ENCODE data around the gene C1orf94.
"Not testable (repeated sequence)": the region's sequence is repeated elsewhere in the genome, so short reads cannot be mapped to it uniquely, and the experiment has no call there.

Gene C1orf94

DNA sequence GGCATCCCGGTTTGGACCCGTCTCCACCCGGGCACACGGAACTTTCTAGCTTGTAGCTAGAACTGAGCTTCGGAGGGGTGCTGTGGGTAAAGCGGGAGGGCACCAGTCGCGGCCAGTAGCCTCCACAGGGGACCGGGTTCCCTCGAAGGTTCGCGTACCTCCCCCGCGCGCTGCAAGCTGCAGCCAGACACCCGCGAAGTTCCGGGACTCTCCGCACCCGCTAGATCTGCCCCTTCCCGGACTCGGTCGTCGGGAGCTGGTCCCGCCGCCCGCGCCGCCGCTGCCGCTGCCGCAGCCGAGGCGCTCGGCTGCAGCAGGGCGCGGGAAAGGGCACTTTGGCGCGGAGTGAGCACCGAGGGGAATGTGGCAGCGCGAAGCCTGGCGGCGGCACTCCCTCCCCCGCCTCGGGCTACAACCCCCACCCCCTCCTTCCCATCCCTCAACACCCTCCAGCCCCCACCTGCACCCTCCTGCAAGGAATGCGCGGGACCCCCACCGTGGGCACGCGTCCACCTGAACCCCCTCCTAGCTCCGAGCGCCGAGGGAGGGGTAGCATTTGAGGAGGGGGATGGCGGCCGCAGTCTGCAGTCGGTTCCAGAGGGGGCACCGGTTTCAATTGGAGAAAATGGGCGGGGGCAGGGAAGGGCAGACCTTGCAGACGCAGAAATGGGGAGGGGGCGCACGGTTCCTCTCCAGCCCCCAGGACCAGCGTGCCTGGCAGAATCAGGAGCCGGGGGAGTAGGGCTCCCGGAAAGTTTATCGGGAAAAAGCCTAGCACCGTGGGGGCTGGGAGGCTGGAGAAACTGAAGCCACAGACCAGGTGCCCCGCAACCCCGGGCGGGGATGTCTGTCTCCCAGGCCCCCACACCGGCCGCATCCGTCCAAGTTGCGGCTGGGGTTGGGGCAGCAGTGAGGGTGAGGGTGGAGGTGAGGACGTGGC lies 12.6 kb upstream of the C1orf94 start:
- DNase-seq (ENCODE audit: low read depth in 1 of 2, low spot score in 1 of 2): no peak

DNA sequence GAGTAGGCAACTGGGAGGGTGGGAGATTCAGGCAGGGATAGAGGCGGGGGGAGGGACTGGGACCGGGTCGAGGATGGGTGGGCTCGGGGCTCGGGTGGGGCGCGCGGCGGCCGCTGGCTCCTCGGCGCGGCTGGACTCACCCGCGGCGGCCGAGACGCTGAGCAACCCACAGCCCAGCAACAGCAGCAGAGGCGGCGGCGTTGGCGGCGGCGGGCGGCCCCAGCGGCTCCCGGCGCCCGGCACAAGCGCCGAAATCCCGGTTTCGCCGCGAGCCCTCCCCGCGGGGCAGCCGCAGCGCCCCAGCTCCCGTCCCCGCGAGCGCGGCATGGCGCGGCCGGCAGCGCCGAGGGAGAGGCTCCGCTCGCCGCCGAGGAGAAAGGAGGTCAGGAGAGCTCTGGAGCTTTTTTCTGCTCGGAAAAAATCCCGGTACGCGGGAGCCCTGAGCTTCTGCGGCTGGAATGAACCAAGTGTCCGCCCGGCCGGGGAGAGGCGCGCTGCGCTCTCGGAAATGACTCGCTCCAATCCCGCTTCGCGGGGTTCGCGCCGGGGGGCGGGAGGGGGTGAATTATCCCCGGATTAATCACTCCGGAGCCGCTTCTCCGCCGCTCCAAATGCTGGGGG lies 11.8 kb upstream of the C1orf94 start, which contains the start of gene CSMD2:
TSS of gene CSMD2 (minus strand) at position 460 of the 621 bp plus-strand sequence. CDS start at position 327, 133 bp downstream.
- no peak for DNase-seq (ENCODE audit: low read depth in 1 of 2, low spot score in 1 of 2)

DNA sequence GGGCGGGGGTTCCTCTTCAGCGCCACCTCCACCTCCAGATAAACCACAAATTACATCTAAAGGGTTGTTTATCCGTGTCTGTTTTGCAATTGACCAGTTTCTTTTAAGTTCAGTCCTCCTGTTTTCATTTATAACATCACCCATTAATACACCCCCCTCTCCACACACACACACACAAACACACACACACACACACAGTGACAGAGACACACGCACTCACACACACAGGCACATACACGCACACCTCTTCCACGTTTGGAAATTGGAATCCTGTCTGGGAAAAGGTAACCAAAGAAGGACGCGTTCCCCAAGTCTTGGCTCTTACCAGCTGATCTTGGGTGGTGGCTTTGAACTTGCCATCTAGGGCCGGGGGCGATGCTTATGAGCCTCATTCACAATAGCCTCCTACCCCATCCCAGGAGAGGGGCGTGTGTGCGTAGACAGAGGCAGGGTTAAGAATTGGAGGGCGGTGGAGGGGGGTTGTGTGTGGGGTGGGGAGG lies 11.2 kb upstream of the C1orf94 start:
- no peak for DNase-seq (ENCODE audit: low read depth in 1 of 2, low spot score in 1 of 2)

DNA sequence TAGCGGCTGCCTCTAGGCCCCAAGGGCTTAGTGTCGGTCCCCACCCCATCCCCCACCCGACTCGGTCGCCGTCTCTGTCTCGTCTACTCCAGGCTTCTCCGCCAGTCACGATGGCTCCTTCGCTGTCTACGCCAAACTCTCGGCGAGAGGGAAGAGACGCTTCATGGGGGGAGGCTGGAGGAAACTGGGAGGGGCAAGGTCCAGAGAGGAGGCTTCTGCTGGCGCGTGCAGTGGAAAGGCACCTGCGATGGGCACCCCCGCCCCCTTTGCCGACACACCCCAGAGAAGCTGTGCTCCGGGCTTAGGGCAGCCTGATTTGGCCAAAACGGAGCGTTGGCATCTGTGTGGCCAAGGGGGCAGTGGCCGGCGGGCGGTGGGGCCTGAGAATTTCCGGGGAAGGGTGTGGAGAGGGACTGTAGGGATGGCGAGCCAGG lies 10.5 kb upstream of the C1orf94 start:
- no peak for DNase-seq (ENCODE audit: low read depth in 1 of 2, low spot score in 1 of 2)

DNA sequence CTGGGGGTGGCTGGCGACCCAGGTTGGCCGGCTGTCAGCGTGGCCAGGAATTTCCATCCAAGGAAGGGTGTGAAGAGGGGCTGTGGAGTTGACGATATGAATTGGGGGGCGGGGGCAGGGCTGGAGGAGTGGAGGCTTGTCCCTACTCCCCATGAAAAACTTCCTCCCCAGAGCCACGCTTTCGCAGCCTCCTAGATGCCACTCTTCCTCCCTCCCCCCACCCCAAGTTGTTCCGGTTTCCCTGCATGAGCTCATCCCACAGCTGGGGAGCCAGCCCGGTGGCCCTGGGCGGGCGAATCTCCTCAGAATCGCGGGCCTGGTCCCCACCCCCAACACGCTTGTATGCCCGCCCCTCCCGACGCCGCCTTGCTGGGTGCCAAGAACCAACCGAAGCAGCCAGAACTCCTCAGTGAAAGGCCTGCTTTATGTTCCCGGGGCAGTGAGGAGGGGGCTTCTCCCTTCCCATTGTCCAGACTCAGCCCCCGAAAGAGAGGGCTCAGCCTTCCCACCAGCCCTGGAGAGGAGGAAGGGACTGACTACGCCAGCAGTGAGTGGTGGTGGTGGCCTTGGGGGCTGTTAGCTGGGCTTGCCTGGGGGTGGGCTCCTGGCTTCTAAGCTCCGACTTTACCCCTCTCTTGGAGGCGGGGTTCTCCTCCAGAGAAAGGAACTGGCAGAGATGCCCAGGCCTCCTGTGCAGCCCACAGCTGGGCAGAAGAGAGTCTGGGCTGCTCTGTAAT lies 9.9 kb upstream of the C1orf94 start:
- DNase-seq (ENCODE audit: low read depth in 1 of 2, low spot score in 1 of 2): no peak

DNA sequence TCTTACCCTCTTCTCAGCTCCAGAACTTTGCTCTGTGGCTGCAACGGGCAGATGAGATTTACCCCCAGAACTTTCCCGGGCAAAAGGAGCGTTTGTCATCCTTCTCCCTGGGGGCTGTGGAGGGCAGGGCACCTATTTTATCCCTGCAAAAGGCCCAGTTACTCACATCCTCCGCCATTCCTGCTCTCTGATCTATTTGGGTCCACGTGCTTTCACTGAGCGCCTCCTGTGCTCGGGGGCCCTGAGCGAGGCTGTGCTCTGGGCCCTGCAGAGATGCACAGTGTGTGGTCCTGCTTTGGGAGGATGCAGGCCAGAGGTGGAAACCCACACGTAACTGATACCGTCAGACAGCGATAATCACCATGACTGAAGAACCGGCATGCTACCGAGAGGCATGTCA lies 9.3 kb upstream of the C1orf94 start:
- no peak for DNase-seq (ENCODE audit: low read depth in 1 of 2, low spot score in 1 of 2)

DNA sequence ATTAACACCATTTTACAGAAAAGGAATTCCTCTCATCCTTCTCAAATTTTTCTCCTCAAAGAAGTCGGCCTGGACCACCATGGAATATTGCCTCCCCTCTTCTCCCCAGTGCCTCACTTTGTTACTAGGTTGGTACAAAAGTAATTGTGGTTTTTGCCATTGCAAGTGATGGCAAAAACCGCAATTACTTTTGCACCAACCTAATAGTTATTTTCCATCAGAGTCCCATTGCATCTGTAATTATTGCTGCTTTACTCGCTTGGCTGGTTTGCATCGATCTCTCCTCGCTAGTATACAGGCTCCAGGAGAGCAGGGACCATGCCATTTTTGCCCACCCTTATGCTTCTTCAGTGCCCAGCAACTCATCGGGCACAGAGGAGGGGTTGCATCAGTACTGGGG lies 963 bp upstream of the C1orf94 start:
- DNase-seq (ENCODE audit: low read depth in 1 of 2, low spot score in 1 of 2): no peak

DNA sequence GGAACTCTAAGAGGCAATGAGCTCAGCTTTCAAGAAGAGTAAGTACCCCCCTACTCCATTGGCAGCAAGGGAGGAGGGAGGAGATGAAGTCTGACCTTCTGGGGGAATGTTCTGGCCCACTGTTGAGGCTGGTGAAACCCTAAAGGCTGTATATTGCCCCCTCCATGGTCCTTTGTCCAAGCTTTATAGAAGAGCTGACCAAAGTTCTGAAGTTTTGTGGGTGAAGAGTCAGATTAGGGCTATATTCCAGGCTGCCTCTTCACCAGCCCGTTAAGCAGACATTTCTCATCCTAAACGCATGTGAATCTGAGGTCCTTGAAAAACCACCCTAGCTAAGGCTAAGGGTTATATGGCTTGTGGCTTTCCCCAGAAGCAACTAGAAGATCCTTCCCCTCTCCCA lies 1.4 kb downstream of the C1orf94 start:
- no peak for DNase-seq (ENCODE audit: low read depth in 1 of 2, low spot score in 1 of 2)

DNA sequence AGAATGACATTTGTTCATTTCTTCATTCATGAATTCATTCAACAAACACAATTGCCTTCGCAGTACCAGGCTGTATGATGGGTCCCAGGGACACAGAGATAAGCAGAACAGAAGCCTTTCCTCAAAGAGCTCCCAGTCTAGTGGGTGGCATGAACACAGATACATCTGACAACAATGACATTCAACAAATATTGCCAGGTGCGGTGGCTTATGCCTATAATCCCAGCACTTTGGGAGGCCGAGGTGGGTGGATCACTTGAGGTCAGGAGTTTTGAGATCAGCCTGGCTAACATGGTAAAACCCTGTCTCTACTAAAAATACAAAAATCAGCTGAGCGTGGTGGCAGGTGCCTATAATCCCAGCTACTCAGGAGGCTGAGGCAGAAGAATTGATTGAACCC lies 6.7 kb downstream of the C1orf94 start:
- not testable (repeated sequence) for DNase-seq (ENCODE audit: low read depth in 1 of 2, low spot score in 1 of 2)

DNA sequence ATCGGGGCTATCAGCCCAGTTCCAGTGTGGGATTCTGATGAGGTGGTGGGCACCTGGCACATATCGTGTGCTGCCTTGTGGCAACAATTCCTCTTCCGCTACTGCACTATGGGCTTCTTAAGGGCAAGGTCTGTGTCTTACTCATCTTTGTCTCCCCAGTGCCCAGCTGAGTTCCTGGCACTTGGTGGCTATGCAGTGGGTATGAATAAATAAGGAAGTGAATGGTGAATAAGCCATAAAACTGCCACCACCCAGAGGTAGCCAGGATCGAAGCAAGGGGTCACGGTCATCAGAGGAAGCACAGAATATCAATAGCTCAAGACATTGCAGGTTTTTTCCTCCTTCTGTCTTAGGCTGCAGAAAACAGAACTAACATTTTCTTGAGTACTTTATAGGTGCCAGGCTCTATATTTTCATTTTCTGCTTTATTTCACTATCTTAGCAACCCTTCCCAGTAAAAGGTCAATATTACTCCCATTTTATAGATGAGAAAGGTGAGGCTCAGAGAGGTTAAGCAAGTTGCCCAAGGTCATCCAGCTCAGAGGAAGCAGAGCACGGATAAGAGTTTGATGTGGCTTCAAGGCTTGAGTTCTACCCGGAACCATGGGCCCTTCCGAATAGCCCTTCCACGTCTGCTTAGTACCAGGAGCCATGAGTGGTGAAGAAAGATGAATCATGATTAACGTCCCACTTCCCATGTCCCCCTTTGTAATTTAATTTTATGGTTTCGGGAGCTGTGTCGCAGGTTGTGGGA lies 10.2 kb downstream of the C1orf94 start:
- DNase-seq (ENCODE audit: low read depth in 1 of 2, low spot score in 1 of 2): no peak

DNA sequence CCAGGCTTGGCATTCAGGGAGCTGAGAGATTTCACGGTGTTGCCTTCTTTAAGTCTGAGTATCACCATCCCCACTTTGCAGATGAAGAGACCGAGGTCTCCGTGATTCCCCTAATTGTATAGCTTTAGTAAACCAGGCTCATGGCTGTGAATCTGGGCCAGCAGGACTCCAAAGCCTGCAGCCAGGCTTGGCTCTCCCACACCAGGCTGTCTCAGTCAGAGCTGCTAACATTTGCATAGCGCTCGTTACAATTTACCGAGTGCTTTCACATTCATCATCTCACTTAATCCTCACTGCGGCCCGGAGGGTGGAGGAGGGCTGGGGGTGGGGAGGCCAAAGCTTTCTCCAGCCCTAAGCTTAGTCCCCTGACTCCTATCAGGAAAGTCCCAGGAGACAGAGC lies 11.7 kb downstream of the C1orf94 start:
- DNase-seq (ENCODE audit: low read depth in 1 of 2, low spot score in 1 of 2): no peak

DNA sequence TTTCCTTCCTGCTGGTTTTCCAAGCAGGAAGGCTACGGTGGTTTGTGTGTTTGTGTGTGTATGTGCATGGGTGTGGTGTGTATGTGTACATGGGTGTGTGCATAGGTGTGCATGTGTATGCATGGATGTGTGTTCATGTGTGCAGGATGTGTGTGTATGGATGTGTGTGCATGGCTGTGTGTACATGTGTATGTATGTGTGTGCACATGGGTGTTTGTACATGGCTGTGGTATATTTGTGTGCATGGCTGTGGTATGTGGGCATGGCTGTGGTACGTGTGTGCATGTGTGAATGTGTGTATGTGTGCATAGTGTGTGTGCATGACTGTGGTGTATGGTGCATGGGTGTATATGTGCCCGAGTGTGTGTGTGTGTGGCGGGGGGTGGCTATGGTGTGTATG lies 12.3 kb downstream of the C1orf94 start:
- DNase-seq (ENCODE audit: low read depth in 1 of 2, low spot score in 1 of 2): no peak

DNA sequence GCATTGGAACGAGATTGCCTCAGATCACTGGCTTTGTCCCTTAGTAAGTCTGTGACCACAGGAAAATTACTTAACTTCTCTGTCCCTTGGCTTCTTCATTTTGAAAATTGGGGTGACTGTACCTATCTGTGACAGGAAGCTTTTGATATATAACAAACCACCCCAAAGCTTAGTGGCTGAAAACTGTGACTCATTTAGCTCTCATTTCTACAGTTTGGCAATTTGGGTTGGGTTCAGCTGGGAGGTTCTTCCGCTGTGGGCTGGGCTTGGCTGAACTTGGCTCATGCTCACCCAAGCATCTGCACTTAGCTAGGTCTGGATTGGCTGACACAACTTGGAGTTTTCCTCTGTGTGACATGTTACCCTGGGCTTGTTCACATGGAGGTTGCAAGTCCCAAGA lies 14.0 kb downstream of the C1orf94 start:
- no peak for DNase-seq (ENCODE audit: low read depth in 1 of 2, low spot score in 1 of 2)

DNA sequence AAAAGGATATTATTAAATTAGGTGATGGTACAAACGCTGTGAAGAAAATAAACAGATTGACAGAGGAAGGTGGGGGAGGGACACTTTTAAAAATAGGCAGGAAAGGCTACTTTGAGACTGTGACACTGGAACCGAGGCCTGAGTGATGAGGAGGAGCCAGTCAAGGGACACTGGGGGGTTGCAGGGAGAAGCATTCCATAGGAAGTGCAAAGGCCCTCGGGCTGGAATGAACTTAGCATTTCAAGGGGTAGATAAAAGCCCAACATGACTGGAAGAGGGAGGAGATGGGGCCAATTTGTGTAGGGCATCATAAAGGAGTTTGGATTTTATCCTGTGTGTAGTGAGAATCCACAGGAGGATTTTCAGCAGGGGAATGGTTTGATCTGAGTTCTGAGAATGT lies 15.9 kb downstream of the C1orf94 start:
- no peak for DNase-seq (ENCODE audit: low read depth in 1 of 2, low spot score in 1 of 2)

DNA sequence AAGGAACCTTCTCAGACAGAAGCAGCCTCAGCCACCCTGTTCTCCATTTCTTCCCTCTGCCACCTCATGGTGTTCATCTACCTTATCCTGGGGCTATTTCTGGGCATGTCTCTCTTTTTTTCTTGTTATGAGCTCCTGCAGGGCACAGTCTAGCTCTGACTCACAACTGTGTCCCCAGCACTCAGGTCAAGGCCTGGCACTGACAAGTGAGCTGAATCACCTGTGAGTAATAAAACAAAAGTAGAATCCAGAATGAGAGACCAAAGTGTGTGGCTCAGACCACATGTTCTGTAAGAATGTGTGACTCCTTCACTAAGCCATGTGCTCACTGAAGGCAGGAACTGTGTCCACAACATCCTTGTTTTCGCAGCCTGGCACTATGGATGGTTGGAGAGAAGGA lies 23.2 kb downstream of the C1orf94 start:
- DNase-seq (ENCODE audit: low read depth in 1 of 2, low spot score in 1 of 2): no peak

DNA sequence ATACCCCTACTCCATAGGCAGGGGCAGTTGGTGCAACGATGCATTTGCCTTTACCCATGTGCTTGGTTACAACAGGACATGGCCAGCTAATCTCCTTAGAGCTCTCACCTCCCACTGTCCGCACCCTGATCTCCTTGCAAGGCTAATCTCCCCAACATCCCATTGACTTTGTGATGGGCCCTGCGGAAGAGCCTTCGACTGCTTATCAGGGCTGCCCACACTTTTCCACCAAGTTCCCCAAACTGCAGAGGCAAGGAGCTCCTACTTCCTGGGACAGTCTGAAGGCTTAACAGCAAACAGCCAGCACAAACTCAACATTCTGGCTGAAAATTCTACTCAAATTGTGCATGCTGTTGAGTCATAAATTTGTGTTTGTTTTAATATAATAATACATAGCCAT lies 36.0 kb downstream of the C1orf94 start:
- DNase-seq (ENCODE audit: low read depth in 1 of 2, low spot score in 1 of 2): no peak

DNA sequence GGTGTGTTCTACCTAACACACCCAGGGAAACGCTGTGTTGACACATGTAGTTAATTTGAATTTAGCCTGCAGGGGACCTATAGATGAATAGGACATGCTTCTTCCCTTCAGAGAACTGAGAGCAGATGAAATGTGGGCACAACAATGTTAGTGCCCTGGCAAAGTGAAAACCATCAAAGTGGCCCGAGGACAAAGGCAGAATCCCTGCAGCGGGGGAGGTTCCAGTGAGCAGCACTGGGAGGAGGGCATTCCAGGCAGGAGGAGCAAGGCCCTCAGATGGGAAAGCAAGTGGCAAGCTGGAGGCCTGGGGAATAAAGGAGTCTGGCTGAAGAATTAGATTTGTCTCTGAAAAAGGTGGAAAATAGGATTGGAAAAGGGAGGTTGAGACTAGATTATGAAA lies 37.2 kb downstream of the C1orf94 start:
- DNase-seq (ENCODE audit: low read depth in 1 of 2, low spot score in 1 of 2): no peak

DNA sequence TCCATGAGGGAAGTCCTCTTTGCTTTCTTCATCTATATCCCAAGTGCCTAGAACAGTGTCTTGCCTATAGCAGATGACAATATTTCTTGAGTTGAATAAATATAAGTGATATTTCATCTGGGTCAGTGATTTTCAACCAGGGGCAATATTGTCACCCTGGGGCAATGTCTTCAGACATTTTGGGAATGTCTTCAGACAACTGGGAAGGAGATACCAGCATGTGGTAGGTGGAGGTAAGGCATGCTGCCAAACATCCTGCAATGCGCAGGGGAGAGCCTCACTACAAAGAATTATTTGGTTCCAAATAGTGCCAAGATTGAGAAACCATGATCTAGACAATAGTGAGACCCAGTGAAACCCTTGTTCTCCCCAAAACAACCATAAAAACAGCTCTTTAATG lies 54.7 kb downstream of the C1orf94 start:
- DNase-seq (ENCODE audit: low read depth in 1 of 2, low spot score in 1 of 2): no peak

DNA sequence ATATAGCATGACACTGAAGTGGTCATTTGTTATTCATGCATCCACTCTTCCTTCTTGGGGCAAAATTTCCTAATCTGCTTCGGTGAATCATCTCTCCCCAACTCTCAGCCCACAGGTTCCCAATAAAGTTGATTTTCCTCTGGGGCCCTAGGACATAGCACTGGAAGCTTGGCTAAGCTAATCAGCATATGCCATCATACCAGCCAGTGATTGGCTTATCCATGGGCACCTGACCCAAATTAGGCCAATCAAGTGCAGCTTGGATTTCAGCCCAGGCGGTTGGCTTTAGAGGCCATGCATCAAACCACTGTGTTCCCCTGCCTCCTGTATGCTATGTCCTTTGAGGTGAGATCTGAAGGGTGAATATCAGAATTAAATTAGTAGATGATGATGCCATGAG lies 58.9 kb downstream of the C1orf94 start:
- DNase-seq (ENCODE audit: low read depth in 1 of 2, low spot score in 1 of 2): no peak

DNA sequence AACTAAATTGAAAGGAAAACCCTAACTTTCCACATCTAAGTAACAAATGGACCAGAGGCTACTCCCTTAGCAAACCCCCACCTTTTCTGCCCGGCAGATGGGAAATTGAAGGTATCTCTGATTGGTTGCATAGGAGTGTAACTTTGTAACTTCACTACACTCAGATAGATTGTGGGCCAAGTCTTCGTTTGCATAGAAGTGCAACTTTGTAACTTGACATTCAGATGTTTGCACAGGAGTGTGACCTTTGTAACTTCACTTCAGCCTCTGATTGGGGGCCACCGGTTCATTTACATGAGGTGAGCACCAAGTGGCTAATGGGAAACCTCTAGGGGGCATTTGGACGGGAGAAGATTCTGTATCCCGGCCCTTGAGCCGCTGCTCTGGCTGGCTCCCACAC lies 59.4 kb downstream of the C1orf94 start:
- no peak for DNase-seq (ENCODE audit: low read depth in 1 of 2, low spot score in 1 of 2)

Data from activated CD4-positive, alpha-beta T cell treated with anti-CD3 and anti-CD28 coated beads, Interleukin-2, amount 50 U/mL, for 24 hours (primary cell).